Sciatic nerve (tissue), 2 donors: ENCODE measurements around the gene PDCD6IP. TPM values are rescaled to one million over a fixed set of nuclear protein-coding genes. Genes with fewer than 3 reads are reported as not detected.
"Not testable (repeated sequence)": the region's sequence is repeated elsewhere in the genome, so short reads cannot be mapped to it uniquely, and the experiment has no call there.

Experiments used
- ATAC-seq: fragments of 200-7000 bp; cut with Tn5 transposase; one replicate; pipeline ENCODE4 v1.9.1; 2020; ENCODE audit warnings: mild to moderate bottlenecking, moderate library complexity
- DNase-seq: peaks from one replicate; pipeline ENCODE4 v3.0.0-alpha.2; 2020; ENCODE audit warnings: low spot score
- intact Hi-C: fragments of 100-400 bp; cut with DNase I; formaldehyde crosslinking; loops from one replicate; pipeline ENCODE4 v1.14.2; 2022
- total RNA-seq: library from RNA; stranded (reverse); fragmentation: NEBNext Ultra II Directional; extraction: Animal tissue kit (Norgen Biotek cat#: 25700); gene quantifications from one replicate; pipeline ENCODE4 v1.2.1, GENCODE V29; 2021
- donor health status: DM: no; HTN: no; CAD: no.
- donor health status: DM: no; HTN: no; CAD: no.

Gene PDCD6IP
- total RNA-seq, 1 donor from 2014 or later = 252 TPM

GRCh38 chr3:33833408-33834095 is 35.1 kb downstream of the PDCD6IP start:
- intact Hi-C loops = loop anchor here (5.0 kb wide), 1 partner anchor 69 kb away; no protein-coding TSS in a partner anchor
- ATAC-seq (no peak), DNase-seq (no peak)

- ATAC-seq (no peak), DNase-seq (no peak)
- intact Hi-C loops = loop anchor here (5.0 kb wide), 1 partner anchor 68 kb away; no protein-coding TSS in a partner anchor
These were observed 35.6 kb downstream of the PDCD6IP start for GRCh38 chr3:33834096-33834453.

- ATAC-seq, intact Hi-C loops, DNase-seq: not testable (repeated sequence)
These were observed 38.8 kb downstream of the PDCD6IP start for GRCh38 chr3:33837182-33837581.

- intact Hi-C loops = no loop called here
- DNase-seq (no peak), ATAC-seq (no peak)
These were observed 40.9 kb downstream of the PDCD6IP start for GRCh38 chr3:33839283-33839682.

DNA sequence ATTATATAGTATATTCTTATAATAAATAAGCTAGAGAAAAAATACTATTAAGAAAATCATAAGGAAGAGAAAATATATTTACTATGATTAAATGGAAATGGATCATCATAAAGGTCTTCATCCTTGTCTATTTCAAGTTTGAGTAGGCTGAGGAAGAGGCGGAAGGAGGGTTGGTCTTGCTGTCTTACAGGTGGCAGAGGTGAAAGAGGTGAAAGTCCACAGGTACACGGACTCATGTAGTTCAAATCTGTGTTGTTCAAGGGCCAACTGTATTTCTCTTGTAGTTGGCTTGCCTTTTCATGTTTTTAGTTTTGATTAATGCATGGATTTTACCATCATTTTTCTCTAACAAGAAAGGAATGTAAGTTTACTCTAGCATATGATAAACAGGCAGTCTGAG is 41.7 kb downstream of the PDCD6IP start:
- no peak for ATAC-seq
- intact Hi-C loops = no loop called here

GRCh38 chr3:33848624-33849347 is 50.4 kb downstream of the PDCD6IP start:
- DNase-seq = no peak

More for the DNA sequence above, 41.7 kb downstream of the PDCD6IP start:
- no peak for DNase-seq

GRCh38 chr3:33850599-33850998 is 52.2 kb downstream of the PDCD6IP start:
- intact Hi-C loops, ATAC-seq: not testable (repeated sequence)

More at GRCh38 chr3:33848624-33849347, 50.4 kb downstream of the PDCD6IP start:
- no peak for ATAC-seq
- intact Hi-C loops = no loop called here

DNA sequence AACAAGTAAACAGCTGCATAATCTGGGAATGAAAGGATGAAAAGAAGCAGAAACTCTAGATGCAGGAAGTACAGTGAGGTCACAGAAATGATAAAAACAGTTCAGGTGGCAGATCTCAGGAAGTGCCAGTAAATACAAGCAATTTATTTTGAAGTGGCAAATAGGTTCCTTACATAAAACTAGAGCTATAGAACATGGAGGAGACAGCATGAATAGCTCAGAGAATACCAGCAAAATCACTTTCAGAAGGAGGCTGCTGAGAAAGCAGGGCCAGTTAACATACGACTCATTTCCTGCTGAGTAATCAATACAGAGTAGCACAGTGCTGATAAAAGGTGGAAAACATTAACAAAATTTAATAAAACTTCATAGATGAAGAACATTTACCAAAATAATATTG is 57.0 kb downstream of the PDCD6IP start:
- DNase-seq, intact Hi-C loops, ATAC-seq: not testable (repeated sequence)

More at GRCh38 chr3:33850599-33850998, 52.2 kb downstream of the PDCD6IP start:
- not testable (repeated sequence) for DNase-seq

DNA sequence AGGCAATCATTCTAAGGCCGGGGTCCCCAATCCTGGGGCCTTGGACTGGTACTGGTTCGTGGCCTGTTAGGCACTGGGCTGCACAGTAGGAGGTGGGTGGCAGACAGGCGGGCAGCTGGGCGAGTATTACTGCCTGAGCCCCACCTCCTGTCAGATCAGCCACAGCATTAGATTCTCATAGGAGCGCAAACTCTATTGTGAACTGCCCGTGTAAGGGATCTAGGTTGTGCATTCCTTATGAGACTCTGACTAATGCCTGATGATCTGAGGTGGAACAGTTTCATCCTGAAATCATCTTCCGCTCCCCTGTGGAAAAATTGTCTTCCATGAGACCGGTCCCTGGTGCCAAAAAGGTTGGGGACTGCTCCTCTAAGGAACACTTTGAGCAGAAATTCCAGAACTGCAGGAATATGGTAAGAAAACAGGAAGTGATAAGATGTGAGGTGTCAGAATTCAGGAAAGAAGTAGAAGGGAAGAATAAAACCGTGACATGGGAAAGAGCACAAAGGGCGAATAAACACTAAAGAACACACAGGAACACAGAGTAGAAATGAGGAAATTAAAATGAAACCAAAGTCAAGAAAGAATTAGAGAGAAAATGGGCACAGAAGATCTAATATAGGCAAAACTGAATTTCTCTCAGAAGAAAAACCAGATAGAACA is 57.6 kb downstream of the PDCD6IP start:
- no peak for DNase-seq
- no peak for ATAC-seq
- intact Hi-C loops = no loop called here

DNA sequence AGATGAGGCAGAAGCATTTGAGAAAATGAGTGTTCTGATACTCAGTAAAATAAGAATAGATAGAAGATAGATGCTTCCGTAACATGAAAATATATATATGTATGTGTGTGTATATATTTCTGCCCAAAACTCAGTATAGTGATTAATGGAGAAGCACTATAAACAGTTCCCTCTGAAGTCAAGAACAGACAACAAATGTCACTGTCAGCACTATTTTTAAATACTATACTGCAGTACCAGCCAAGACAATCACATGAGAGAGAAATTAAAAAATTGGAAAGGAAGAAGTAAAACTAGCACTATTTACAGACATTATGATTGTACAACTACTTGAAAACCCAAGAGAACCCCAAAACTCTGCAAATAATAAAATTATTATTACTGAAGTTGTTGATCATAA is 59.3 kb downstream of the PDCD6IP start:
- intact Hi-C loops, ATAC-seq, DNase-seq: not testable (repeated sequence)

DNA sequence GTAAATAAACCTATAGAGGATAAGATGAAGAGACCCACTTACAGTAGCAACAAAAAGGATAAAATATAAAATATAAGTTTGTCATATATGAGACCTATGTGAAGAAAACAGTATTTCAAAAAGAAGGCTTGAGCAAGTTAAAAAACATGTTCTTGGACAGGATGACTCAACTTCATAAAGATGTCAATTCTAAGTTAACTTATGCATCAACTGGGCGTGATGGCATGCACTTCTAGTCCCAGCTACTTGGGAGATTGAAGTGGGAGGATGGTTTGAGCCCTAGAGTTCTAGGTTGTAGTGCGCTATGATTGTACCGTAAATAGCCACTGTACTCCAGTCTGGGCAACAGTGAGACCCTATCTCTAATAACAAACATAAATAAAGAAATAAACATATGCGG is 59.7 kb downstream of the PDCD6IP start:
- ATAC-seq = no peak
- no peak for DNase-seq
- intact Hi-C loops = no loop called here

- intact Hi-C loops = no loop called here
- DNase-seq (no peak), ATAC-seq (no peak)
These were observed 62.1 kb downstream of the PDCD6IP start for GRCh38 chr3:33860373-33861050.

DNA sequence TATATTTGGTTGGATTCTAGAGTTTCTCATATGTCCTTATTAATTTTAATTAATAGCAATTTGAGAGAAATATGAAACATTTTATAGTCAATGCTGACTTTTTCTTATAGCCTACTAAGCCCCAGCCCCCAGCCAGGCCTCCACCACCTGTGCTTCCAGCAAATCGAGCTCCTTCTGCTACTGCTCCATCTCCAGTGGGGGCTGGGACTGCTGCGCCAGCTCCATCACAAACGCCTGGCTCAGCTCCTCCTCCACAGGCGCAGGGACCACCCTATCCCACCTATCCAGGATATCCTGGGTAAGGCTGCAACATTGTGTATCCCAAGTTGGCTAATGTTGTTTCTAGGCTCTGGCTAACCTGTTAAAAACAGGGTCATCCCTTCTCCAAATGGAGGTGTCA is 66.7 kb downstream of the PDCD6IP start:
- ATAC-seq = no peak
- intact Hi-C loops = no loop called here
- DNase-seq = no peak

- DNase-seq (no peak), ATAC-seq (no peak)
- intact Hi-C loops = no loop called here
These were observed 69.9 kb downstream of the PDCD6IP start for GRCh38 chr3:33868309-33868708.

DNA sequence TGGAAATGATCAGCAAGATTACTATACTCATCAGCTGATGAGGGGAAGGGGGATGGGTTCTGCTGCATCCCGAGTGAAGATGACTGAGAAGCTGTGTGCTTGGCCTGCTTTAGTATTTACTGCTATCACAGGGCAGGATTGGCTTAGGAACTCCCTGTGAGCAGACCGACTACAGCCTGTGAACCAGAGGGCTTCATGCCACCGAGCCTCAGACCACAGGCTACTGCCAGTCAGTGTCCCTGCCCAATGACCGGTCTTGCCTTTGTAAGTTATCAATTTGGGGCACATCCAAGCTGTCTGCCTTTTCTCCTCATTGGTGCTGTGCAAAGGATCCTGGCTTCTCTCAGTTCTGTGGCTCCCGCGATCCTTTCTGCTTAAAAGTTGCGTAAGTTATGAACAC is 71.5 kb downstream of the PDCD6IP start:
- intact Hi-C loops = no loop called here
- no peak for DNase-seq
- no peak for ATAC-seq

DNA sequence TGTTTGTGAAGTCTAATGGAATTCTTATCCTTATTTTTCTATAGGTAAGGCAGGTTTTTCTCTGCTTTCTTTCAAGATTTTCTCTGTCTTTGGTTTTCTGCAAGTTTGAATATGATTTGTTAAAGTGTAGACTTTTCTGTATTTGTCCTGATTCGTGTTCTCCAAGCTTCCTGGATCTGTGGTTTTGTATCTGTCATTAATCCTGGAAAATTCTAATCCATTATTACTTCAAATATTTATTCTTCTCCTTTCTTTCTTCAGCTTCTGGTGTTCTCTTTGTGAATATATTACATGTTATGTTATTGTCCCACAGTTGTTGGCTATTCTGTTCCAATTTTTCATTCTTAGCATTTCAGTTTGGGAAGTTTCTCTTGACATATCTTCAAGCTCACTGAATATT is 76.4 kb downstream of the PDCD6IP start:
- intact Hi-C loops = no loop called here
- DNase-seq (no peak), ATAC-seq (no peak)

DNA sequence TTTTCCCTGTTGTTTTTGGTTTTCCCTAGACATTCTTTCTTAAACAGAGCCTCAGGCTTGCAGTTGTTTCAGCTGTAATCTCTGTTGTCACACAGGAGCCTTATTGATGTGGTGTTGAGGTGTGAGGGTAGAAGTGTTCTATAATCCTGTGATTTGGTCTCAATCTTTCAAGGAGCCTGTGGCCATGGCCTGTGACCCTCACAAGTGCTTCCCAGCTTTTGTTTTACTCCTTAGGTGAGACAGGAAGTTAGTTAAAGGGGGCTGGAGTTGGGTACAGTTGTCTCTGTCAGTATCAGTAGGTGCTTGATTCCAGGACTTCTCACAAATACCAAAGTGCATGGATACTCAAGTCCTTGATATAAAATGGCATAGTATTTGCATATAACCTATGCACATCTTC is 77.2 kb downstream of the PDCD6IP start:
- intact Hi-C loops = no loop called here
- no peak for ATAC-seq
- no peak for DNase-seq

DNA sequence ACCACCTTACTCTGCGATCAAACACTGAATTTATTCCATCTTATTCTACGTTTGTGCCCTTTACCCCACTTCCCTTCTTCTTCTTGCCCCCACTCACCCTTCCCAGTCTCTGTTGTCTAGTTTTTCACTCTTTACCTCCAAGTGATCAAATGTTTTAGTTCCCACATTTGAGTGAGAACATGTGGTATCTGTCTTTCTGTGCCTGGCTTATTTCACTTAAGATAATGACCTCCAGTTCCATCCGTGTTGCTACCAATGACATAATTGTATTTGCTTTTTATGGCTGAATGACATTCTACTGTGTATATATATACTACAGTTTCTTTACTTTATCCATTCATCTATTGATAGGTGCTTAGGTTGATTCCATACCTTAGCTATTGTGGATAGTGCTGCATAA is 78.8 kb downstream of the PDCD6IP start:
- intact Hi-C loops = no loop called here
- no peak for DNase-seq
- ATAC-seq = no peak

- DNase-seq = no peak
- intact Hi-C loops = no loop called here
- no peak for ATAC-seq
These were observed 81.1 kb downstream of the PDCD6IP start for GRCh38 chr3:33879540-33879939.
